SJSA1 (cell line): ENCODE results near the gene AEBP1. TPM values are rescaled to one million over a fixed set of nuclear protein-coding genes. Genes with fewer than 3 reads are reported as not detected.
A peak's percentile ranks its signal among the peaks of the same experiment; 100 is the strongest.
"Not testable (repeated sequence)": the region's sequence is repeated elsewhere in the genome, so short reads cannot be mapped to it uniquely, and the experiment has no call there.

Source experiments
- DNase-seq, 2 experiments: peaks; one replicate each; pipeline ENCODE4 v3.0.0-alpha.2; 2015 to 2020; ENCODE audit warnings: low spot score in 2 of 2, low read depth in 1 of 2
- H3K27ac ChIP-seq: fragments of 250-450 bp; sonication (Bioruptor Pico); 2 replicates; pipeline ENCODE4 v1.5.1; 2020; ENCODE audit warnings: mild to moderate bottlenecking, moderate library complexity
- H3K27me3 ChIP-seq: fragments of 250-450 bp; sonication (Bioruptor Pico); replicated peaks from 2 replicates; pipeline ENCODE4 v1.5.1; 2020; ENCODE audit warnings: mild to moderate bottlenecking, moderate library complexity
- H3K36me3 ChIP-seq: fragments of 250-450 bp; sonication (Bioruptor Pico); 2 replicates; pipeline ENCODE4 v1.5.1; 2020; ENCODE audit warnings: mild to moderate bottlenecking
- H3K4me1 ChIP-seq: fragments of 250-450 bp; sonication (Bioruptor Pico); replicated peaks from 2 replicates; pipeline ENCODE4 v1.6.1; 2021; ENCODE audit warnings: mild to moderate bottlenecking
- H3K4me3 ChIP-seq: fragments of 250-450 bp; sonication (Bioruptor Pico); 2 replicates; pipeline ENCODE4 v1.5.1; 2020; ENCODE audit warnings: mild to moderate bottlenecking
- H3K9me3 ChIP-seq: fragments of 250-450 bp; sonication (Bioruptor Pico); replicated peaks from 2 replicates; pipeline ENCODE4 v1.5.1; 2020; ENCODE audit warnings: mild to moderate bottlenecking
- total RNA-seq: library from RNA; depleted of rRNA; stranded (reverse); fragments of >200 nt; shearing (Covaris generic); gene quantifications from 2 replicates; pipeline ENCODE4 v1.2.3, GENCODE V29; 2014

The AEBP1 gene
- total RNA-seq, 1 experiment from 2014 or later, result not detected

DNA sequence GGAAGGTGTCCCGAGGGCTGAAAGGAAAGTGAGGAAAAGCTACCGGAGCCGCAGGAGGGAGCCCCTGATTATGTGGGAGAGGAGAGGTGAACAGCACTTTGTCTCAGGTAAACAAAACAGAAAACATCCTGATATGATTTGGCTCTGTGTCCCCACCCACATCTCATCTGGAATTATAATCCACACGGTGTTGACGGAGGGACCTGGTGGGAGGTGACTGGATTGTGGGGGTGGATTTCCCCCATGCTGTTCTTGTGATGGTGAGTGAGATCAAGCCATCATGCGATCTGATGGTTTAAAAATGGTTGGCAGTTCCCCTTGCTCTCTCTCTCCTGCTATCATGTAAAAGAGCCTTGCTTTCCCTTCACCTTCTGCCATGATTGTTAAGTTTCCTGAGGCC is 16.2 kb downstream of the AEBP1 start:
- Histone ChIP-seq H3K4me1 (peaks cover 8% of the 10 kb centered on the region), H3K9me3 (no peaks in the 10 kb centered on the region), H3K36me3 (peaks cover 60% of the 10 kb centered on the region), H3K27ac (no peak overlapping the region), H3K4me3 (no peak overlapping the region), H3K27me3 (no peaks in the 10 kb centered on the region)
- DNase-seq, result no peak

DNA sequence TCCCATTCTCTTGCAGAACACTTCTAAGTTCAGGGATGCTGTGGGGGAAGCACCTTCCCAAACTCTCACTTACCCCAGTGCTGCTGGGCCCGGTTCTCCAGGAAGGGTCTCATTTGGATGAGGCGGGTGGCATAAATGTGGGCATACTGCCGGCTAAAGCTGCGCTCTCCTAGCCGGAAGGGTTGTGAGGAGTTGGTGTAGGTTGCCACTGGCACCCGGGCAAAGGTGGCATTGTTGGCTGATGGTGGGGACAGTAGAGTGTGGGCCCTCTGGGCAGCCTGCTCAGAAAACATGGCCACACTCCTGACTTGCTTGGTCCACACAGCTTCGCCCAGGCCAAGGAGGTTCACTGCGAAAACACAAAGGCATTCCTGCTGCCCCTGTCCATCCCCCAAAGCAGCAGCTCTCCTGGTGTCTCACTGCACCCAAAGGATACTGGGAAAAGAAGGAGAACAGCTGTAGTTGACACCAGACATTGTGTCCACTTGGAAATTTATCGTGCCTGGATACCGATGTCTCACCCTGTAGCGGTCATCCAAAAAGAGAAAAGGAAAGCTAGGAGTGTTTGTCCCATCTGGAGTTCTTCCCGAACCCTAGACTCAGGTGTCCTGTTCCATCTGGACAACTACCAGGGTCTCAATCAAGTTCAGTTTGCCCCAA is 17.7 kb downstream of the AEBP1 start:
- Histone ChIP-seq H3K4me3 (no peak overlapping the region), H3K9me3 (no peaks in the 10 kb centered on the region), H3K27me3 (no peaks in the 10 kb centered on the region), H3K27ac (no peak overlapping the region), H3K36me3 (peaks cover 45% of the 10 kb centered on the region), H3K4me1 (peaks cover 8% of the 10 kb centered on the region)
- no peak for DNase-seq

DNA sequence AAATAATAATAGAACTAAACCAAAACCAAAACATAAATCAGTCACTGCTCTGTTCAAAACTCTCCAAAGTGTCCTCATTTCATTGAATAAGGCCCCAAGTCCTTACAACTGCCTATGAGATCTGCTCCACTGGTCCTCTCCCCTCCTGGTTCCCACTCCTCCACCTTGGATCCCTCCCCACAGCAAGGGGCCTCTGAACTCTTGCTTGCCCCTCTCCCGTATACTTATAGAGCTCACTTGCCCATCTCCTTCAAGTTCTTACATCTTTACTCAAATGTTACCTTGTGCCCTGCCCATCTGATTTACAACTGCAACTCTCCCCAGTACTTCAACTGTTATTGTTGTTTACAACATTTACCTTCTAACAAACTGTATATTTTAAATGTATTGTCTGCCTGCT is 18.4 kb downstream of the AEBP1 start:
- H3K27me3 ChIP-seq, result no peaks in the 10 kb centered on the region
- peaks cover 8% of the 10 kb centered on the region for H3K4me1 ChIP-seq
- peak overlapping the region; percentile 77 for H3K27ac ChIP-seq
- H3K4me3 ChIP-seq, result peak overlapping the region; percentile 81
- no peaks in the 10 kb centered on the region for H3K9me3 ChIP-seq
- H3K36me3 ChIP-seq, result peaks cover 39% of the 10 kb centered on the region
- no peak for DNase-seq

DNA sequence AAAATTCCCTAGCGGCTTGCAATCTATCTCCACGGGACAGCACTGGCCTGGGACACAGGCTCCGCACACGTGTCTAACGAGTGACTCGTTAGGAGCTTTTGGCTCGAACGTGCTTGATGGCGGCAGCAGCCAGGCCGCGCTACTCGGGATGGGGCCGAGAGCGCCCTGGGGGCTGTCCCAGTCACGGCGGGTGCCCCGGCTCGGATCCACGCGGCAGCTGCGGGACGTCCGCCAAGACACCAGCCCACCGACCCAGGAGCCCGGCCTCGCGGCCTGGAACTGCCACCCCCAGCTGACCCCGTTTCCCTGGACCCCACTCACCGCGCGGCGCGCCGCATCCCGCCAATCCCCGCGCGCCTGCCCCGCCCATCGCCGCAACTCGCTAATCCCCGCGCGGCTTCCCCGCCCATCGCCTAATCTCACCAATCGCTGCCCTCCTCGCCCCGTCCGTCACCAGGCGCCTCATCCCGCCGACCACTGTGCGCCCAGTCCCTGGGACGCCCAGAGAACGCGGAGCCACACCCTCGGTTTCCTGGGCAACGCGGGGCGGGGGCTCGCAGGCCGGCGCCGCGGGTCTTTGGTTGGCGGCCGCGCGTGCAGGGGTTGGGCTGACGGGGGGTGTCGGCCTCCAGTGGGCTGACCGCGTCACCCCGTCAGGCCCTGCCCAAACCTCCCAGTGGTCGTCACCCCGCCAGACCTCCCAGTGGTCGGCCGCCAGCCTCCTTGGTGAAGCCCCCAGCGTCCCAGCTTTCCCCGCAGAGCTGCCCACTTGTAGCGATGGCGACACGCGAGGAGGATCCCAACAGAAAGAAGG is 19.3 kb downstream of the AEBP1 start, which contains the start of gene POLD2:
Gene POLD2 (minus strand): TSS at position 359 of the 814 bp plus-strand sequence. CDS start 1,495 bp downstream, outside the sequence.
- Histone ChIP-seq H3K9me3 (no peaks in the 10 kb centered on the region), H3K27me3 (no peaks in the 10 kb centered on the region), H3K27ac (peak within 1 kb of the TSS; percentile 77), H3K36me3 (peaks cover 31% of the 10 kb centered on the region), H3K4me3 (peak within 1 kb of the TSS; percentile 81), H3K4me1 (peaks cover 8% of the 10 kb centered on the region)
- DNase-seq, result peak; percentile 94 to 98

DNA sequence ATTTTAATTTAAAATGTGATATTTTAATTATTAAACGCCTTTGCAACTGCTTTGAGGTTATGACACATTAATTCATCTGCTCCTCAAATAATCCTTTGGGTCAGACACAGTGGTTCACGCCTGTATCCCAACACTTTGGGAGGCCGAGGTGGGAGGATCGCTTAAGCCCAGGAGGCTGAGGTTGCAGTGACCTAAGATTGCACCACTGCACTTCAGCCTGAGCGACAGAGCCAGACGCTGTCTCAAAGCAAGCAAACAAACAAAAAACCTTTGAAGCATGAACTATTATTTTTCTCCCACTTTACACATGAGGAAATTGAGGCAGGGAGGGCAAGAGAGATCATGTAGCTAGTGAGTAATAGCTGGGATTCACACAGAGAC is 20.7 kb downstream of the AEBP1 start:
- Histone ChIP-seq H3K9me3 (no peaks in the 10 kb centered on the region), H3K4me1 (peaks cover 8% of the 10 kb centered on the region), H3K4me3 (no peak overlapping the region), H3K27ac (no peak overlapping the region), H3K36me3 (peaks cover 23% of the 10 kb centered on the region), H3K27me3 (no peaks in the 10 kb centered on the region)
- DNase-seq, result no peak

DNA sequence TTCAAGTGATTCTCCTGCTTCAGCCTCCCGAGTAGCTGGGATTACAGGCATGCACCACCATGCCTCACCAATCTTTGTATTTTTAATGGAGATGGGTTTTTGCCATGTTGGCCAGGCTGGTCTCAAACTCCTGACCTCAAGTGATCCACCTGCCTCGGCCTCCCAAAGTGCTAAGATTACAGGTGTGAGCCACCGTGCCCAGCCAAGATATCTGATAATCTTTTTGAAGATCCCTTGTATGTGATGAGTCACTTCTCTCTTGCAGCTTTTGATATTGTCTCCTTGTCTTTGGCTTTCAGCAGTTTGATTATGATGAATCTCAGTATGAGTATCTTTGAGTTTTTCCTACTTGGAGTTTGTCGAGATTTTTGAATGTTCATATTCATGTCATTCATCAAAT is 22.4 kb downstream of the AEBP1 start:
- not testable (repeated sequence) for H3K9me3 ChIP-seq, DNase-seq, H3K27me3 ChIP-seq, H3K36me3 ChIP-seq, H3K4me1 ChIP-seq, H3K27ac ChIP-seq, H3K4me3 ChIP-seq

DNA sequence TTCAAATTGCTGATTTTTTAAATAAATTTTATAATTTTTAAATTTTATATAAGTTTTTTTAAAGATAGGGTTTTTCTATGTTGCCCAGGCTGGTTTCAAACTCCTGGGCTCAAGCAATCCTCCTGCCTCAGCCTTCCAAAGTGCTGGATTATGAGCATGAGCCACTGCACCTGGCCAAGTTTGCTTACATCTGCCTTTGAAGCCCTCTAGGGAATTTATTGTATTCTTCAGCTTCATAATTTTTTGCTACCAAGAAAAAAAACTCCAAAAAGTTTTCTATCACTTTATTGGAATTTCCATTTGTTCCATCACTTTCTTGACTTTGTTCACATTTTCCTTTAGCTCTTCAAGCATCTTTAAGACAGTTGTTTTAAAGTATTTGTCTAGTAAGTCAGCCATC is 23.0 kb downstream of the AEBP1 start:
- DNase-seq, result no peak
- H3K4me3 ChIP-seq, result no peak overlapping the region
- H3K4me1 ChIP-seq, result peaks cover 8% of the 10 kb centered on the region
- H3K36me3 ChIP-seq, result no peaks in the 10 kb centered on the region
- H3K27ac ChIP-seq, result no peak overlapping the region
- no peaks in the 10 kb centered on the region for H3K9me3 ChIP-seq
- H3K27me3 ChIP-seq, result no peaks in the 10 kb centered on the region

DNA sequence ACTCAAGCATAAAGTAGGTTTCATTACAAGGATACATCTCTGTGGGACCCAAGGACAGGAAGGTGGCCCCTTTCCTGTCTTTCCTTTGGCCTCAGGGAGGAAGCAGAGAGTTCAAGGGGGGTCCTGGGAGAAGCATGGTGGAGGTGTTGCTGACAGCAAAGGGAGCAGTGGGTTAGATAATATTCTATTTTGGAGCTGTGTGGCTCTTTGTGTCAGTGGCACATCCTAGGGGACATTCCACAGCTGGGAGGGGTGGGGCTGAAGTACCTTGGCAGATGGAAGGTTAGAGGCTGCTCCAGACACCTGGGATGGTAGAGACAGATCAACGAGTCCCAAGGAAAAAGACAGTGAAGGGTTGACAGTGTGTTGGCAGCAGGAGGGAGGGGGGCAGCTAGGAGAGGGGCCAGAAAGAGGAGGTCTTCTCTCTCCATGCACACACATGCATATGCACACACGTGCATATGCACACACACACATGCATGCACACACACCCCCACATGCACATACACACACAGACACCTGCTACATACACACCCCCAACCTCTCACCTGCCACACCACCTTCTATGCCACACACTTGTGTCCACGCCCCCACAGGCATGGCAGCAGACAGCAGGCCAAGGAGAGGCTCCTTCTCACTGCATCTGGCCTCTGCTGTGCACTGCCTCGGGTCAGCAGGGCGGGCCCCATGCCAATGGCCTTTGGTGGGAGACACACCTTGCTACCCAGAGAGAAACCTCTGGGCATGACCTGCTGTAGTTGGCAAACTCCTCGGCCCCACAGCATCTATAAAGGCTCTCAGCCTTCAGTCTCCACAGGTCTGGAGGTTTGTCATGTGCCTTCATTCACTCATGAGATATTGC is 24.8 kb downstream of the AEBP1 start:
- no peak overlapping the region for H3K27ac ChIP-seq
- no peak for DNase-seq
- no peak overlapping the region for H3K4me3 ChIP-seq
- H3K9me3 ChIP-seq, result no peaks in the 10 kb centered on the region
- H3K27me3 ChIP-seq, result no peaks in the 10 kb centered on the region
- no peaks in the 10 kb centered on the region for H3K36me3 ChIP-seq
- peaks cover under 1% of the 10 kb centered on the region; the same call in 1 of the 2 replicates for H3K4me1 ChIP-seq

DNA sequence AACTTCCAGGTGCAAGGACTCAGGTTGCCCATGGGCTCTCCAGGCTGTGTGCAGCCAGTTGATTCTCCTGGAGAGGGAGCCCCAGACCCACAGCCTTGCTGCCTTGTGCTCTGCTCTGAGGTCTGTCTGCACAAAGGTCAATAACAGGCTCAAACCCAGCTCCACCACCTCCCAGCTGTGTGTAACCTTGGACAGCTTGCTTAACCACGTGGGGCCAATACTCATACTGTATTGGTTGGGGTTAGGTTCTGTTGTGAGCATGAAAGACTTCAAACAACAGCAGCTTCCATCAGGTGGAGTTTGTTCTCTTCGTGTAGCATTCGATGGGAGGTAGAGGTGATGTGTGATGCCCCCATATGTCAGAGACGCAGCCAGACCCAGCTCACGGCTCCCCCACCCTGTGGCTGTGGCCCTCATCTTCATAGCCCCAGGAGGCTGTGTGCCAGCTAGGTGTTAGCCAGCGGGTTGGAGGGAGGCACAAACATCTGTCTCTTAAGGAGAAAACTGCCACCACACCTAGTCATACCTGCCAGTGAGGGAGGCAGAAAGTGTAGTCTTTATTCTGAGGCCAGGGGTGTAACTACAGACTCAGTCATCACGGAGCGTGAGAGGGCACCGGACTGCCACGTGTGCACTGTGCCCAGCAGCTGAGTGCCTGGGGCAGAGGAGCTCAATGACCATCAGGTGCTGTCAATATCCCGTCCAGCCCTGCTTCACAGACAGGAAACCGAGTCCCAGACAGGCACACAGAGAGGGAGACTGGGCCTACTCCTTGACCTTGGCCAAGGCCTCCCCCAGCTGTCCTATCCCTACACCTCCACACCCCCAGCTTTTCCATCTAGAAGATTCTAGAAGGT is 27.3 kb downstream of the AEBP1 start:
- Histone ChIP-seq H3K27me3 (no peaks in the 10 kb centered on the region), H3K4me1 (no peaks in the 10 kb centered on the region), H3K27ac (no peak overlapping the region), H3K9me3 (no peaks in the 10 kb centered on the region), H3K4me3 (no peak overlapping the region), H3K36me3 (no peaks in the 10 kb centered on the region)
- no peak for DNase-seq

DNA sequence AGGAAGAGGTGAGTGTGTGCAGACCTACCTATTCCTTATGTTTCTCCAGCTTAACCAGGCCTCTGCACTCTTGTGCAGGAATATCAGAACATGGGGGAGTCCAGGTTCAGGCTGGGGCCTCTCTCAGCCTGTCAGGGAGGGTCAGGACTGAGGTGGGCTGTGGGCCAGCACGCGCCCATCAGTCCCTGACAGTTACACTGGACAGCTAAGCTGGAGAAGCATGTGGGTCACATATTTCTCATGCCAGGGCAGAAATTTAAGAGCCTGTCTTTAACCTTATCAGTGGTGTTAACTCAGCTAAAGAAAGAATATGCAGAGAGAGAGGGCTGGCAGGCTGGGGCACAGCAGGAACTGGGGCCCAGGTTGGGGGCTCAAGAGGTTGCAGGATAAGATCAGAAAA is 27.9 kb downstream of the AEBP1 start:
- no peaks in the 10 kb centered on the region for H3K27me3 ChIP-seq
- H3K9me3 ChIP-seq, result no peaks in the 10 kb centered on the region
- H3K27ac ChIP-seq, result no peak overlapping the region
- DNase-seq, result no peak
- H3K36me3 ChIP-seq, result no peaks in the 10 kb centered on the region
- H3K4me3 ChIP-seq, result no peak overlapping the region
- H3K4me1 ChIP-seq, result no peaks in the 10 kb centered on the region

DNA sequence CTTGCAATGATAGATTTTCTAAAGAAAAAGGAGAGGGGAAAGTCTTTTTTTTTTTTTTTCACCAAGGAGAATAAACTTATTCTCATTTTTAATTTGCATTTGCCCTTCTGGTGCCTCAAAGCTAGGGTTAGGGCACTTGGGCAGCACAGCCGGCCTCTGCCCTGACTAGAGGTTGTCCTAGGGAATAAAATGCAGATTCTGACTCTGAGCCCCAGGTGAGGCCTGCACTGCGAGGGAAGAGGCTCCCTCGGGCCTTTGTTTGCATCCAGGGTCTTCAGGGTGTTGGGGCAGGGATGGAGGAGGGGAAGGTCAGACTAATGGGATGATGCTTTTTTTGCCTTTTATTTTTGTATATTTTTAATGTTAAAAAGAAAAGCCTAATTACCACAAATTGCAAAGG is 29.1 kb downstream of the AEBP1 start:
- no peaks in the 10 kb centered on the region for H3K9me3 ChIP-seq
- no peaks in the 10 kb centered on the region for H3K27me3 ChIP-seq
- no peak for DNase-seq
- no peaks in the 10 kb centered on the region for H3K4me1 ChIP-seq
- H3K4me3 ChIP-seq, result no peak overlapping the region
- no peak overlapping the region for H3K27ac ChIP-seq
- no peaks in the 10 kb centered on the region for H3K36me3 ChIP-seq

DNA sequence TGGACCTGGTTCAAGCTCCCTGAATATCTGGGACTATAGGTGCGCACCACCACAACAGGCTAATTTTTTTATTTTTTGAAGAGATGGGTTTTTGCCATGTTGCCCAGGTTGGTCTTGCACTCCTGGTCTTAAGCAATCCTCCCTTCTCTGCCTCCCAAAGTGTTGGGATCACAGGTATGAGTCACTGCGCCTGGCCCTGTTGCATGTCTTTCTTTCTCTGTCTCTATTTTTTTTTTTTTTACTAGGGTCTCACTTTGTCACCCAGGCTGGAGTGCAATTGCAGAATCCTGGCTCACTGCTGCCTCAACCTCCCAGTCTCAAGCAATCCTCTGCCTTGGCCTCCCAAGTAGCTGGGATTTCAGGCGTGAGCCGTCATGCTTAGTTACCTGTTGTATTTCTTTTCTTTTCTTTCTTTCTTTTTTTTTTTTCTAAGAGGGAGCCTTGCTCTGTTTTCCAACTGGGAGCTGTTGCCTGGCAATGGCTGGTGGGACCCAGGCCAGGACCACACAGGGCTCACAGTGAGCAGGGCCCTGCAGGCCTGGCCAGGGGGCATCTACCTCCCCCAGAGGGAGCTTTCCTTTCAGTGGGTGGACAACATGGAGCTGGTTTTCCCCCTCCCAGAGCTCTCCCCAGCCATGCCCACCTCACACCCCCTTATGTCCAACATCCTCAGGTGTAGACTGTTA is 30.9 kb downstream of the AEBP1 start:
- Histone ChIP-seq H3K4me1 (no peaks in the 10 kb centered on the region), H3K9me3 (no peaks in the 10 kb centered on the region), H3K27ac (no peak overlapping the region), H3K27me3 (no peaks in the 10 kb centered on the region), H3K36me3 (no peaks in the 10 kb centered on the region), H3K4me3 (no peak overlapping the region)
- no peak for DNase-seq

DNA sequence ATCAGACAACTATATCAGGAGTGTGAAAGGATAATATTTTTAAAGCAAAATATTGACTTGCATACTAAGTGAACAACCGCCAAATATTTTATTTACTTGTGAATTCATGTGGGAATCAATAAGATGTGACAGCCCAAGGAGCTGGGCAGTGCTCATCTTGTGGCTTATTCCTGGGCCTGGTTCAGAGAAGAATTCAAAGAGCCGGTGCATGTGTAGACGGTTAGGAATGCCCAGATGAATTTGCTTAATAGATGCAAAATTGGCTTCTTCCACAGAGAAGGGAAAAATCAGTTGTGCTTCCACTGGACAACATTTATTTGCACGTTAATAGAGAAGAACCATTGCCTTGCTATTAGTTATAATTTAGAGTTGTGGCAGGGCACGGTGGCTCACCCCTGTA is 32.6 kb downstream of the AEBP1 start:
- Histone ChIP-seq H3K27ac (no peak overlapping the region), H3K27me3 (no peaks in the 10 kb centered on the region), H3K4me3 (no peak overlapping the region), H3K36me3 (no peaks in the 10 kb centered on the region), H3K4me1 (no peaks in the 10 kb centered on the region), H3K9me3 (no peaks in the 10 kb centered on the region)
- no peak for DNase-seq
